ENCODE measurements around the gene FAM111B.

GRCh38 chr11:59174664-59175033, 67.6 kb downstream of the FAM111B start:
- TF ChIP-seq BHLHE40 (IDR thresholded peaks at IDR 0.05; ENCODE audit: borderline replicate concordance), result no peak
- no peak for TF ChIP-seq HDGF (IDR thresholded peaks at IDR 0.05; ENCODE audit: borderline replicate concordance)
- TF ChIP-seq TARDBP (IDR thresholded peaks at IDR 0.05), result no peak
- no peak for TF ChIP-seq ZNF384 (IDR thresholded peaks at IDR 0.05)
- no peak for TF ChIP-seq ARNT (IDR thresholded peaks at IDR 0.05)
- no peak for TF ChIP-seq FOXA1 (IDR thresholded peaks at IDR 0.05)
- no peak for TF ChIP-seq SP1 (IDR thresholded peaks at IDR 0.05)
- no peak for TF ChIP-seq FOXM1 (IDR thresholded peaks at IDR 0.05; ENCODE audit: borderline replicate concordance)
